ENCODE measurements around the gene STK11IP. TPM values are rescaled to one million over a fixed set of nuclear protein-coding genes. Genes with fewer than 3 reads are reported as not detected.

The STK11IP gene
- total and polyA plus RNA-seq, 9 of the 15 experiments (the other 6 are each of a cell fraction or from before 2014, with no cell fraction given): 0.52 to 21.7 (median 5.6) TPM

DNA sequence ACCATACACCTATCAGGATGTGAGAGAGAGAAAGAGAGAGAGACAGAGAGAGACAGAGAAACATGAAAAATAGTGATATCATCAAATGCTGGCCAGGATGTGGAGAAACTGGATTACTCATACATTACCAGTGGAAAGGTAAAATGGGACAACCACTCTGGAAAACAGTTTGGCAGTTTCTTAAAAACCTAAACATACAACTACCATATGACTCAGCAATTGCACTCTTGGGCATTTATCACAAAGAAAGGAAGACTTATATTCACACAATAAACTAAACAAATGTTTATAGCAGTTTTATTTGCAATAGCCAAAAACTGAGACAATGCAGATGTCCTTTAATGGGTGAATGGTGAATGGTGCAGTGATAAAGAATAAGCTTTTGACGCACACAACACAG is 58.9 kb downstream of the STK11IP start (continued):
- no peak for TF ChIP-seq RBM14 (IDR thresholded peaks at IDR 0.05; ENCODE audit: borderline replicate concordance, insufficient read depth, low read depth, low read length)
- no peak for TF ChIP-seq SREBF1 (IDR thresholded peaks at IDR 0.05; ENCODE audit: borderline replicate concordance, low read depth, low read length)
- peak; percentile 37; the same call in 1 of the 2 replicates for TF ChIP-seq DPF2 (IDR thresholded peaks at IDR 0.05)
- TF ChIP-seq CREB1 (IDR thresholded peaks at IDR 0.05): no peak
- TF ChIP-seq CREB1 (CRISPR knock-in tag; IDR thresholded peaks at IDR 0.05): no peak
- TF ChIP-seq PURB (CRISPR knock-in tag; IDR thresholded peaks at IDR 0.05; ENCODE audit: low read depth): no peak
- TF ChIP-seq C11orf30 (IDR thresholded peaks at IDR 0.05; ENCODE audit: low read depth): peak; percentile 66
- TF ChIP-seq ZNF217 (CRISPR knock-in tag; IDR thresholded peaks at IDR 0.05): no peak
- TF ChIP-seq, protein P1, sequence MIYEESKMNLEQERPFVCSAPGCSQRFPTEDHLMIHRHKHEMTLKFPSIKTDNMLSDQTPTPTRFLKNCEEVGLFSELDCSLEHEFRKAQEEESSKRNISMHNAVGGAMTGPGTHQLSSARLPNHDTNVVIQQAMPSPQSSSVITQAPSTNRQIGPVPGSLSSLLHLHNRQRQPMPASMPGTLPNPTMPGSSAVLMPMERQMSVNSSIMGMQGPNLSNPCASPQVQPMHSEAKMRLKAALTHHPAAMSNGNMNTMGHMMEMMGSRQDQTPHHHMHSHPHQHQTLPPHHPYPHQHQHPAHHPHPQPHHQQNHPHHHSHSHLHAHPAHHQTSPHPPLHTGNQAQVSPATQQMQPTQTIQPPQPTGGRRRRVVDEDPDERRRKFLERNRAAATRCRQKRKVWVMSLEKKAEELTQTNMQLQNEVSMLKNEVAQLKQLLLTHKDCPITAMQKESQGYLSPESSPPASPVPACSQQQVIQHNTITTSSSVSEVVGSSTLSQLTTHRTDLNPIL (CRISPR knock-in tag; IDR thresholded peaks at IDR 0.05): no peak
- TF ChIP-seq ZNF696 (CRISPR knock-in tag; conservative IDR thresholded peaks at IDR 0.05): no peak
- TF ChIP-seq, protein P2, sequence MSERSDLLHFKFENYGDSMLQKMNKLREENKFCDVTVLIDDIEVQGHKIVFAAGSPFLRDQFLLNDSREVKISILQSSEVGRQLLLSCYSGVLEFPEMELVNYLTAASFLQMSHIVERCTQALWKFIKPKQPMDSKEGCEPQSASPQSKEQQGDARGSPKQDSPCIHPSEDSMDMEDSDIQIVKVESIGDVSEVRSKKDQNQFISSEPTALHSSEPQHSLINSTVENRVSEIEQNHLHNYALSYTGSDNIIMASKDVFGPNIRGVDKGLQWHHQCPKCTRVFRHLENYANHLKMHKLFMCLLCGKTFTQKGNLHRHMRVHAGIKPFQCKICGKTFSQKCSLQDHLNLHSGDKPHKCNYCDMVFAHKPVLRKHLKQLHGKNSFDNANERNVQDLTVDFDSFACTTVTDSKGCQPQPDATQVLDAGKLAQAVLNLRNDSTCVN (CRISPR knock-in tag; IDR thresholded peaks at IDR 0.05): no peak
- TF ChIP-seq, protein P3, sequence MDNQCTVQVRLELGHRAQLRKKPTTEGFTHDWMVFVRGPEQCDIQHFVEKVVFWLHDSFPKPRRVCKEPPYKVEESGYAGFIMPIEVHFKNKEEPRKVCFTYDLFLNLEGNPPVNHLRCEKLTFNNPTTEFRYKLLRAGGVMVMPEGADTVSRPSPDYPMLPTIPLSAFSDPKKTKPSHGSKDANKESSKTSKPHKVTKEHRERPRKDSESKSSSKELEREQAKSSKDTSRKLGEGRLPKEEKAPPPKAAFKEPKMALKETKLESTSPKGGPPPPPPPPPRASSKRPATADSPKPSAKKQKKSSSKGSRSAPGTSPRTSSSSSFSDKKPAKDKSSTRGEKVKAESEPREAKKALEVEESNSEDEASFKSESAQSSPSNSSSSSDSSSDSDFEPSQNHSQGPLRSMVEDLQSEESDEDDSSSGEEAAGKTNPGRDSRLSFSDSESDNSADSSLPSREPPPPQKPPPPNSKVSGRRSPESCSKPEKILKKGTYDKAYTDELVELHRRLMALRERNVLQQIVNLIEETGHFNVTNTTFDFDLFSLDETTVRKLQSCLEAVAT (IDR thresholded peaks at IDR 0.05): no peak
- no peak for TF ChIP-seq TAF15 (IDR thresholded peaks at IDR 0.05; ENCODE audit: low read depth, low read length)
- 0 out of 2 replicates have a peak, but pooled peaks have one; percentile 43 for TF ChIP-seq SMARCE1 (IDR thresholded peaks at IDR 0.05)
- TF ChIP-seq FOXA3 (CRISPR knock-in tag; conservative IDR thresholded peaks at IDR 0.05 in 1 of 2, IDR thresholded peaks at IDR 0.05 in 1 of 2): no peak
- no peak for TF ChIP-seq TAF9B (IDR thresholded peaks at IDR 0.05; ENCODE audit: partially characterized antibody)
- TF ChIP-seq KLF6 (CRISPR knock-in tag; IDR thresholded peaks at IDR 0.05; ENCODE audit: borderline replicate concordance): no peak

Measured in K562 (cell line).